Prostate gland (tissue), 2 donors: Measurements from ENCODE around the gene DENND1B.

ENCODE experiments used
- CTCF ChIP-seq, 4 experiments: fragments of 200-600 bp in 2 of 4; fragments of 450-650 bp in 2 of 4; sonication (generic) in 2 of 4; IDR thresholded peaks; 1 replicate in 3 of 4; 2 replicates in 1 of 4; pipeline ENCODE4 v1.5.1; 2016 to 2019; ENCODE audit warnings: antibody characterized with exemption in 4 of 4, mild to moderate bottlenecking in 2 of 4, moderate library complexity in 2 of 4
- POLR2A ChIP-seq: fragments of 450-650 bp; IDR thresholded peaks from one replicate; pipeline ENCODE4 v1.6.1; 2016; ENCODE audit warnings: antibody characterized with exemption, mild to moderate bottlenecking
- POLR2AphosphoS5 ChIP-seq: sonication (generic); formaldehyde crosslinking; IDR thresholded peaks from one replicate; pipeline ENCODE4 v1.6.1; 2017; ENCODE audit warnings: antibody characterized with exemption

GRCh38 chr1:197688233-197688632 is 87.0 kb downstream of the DENND1B start:
- no peak for TF ChIP-seq CTCF (IDR thresholded peaks at IDR 0.05)
- no peak for TF ChIP-seq POLR2AphosphoS5
- TF ChIP-seq POLR2A, result no peak
